HepG2 (cell line): ENCODE data around the gene OR8J1.

ENCODE experiments used
- E2F1 ChIP-seq: sonication (generic); formaldehyde crosslinking; IDR thresholded peaks from 2 replicates; pipeline ENCODE4 v1.5.0; 2020; ENCODE audit warnings: missing genetic modification reagents
- EZH2 ChIP-seq: conservative IDR thresholded peaks from 2 replicates; pipeline ENCODE4 v1.6.1; 2012; ENCODE audit warnings: mild to moderate bottlenecking, low read depth, low read length, moderate library complexity
- ZBTB3 ChIP-seq: sonication (generic); formaldehyde crosslinking; IDR thresholded peaks from 2 replicates; pipeline ENCODE4 v1.4.0; 2020; ENCODE audit warnings: low read depth, mild to moderate bottlenecking, moderate library complexity, missing genetic modification reagents, borderline replicate concordance

GRCh38 chr11:56404393-56404792 is 50.3 kb downstream of the OR8J1 start:
- TF ChIP-seq E2F1 (CRISPR knock-in tag) (no peak), ZBTB3 (no peak), EZH2 (no peak)
